ES-I3 (cell line): ENCODE results near the gene MPC1.
"Not testable (repeated sequence)": the region's sequence is repeated elsewhere in the genome, so short reads cannot be mapped to it uniquely, and the experiment has no call there.

Source experiments
- H3K36me3 ChIP-seq: 2 replicates; pipeline ENCODE4 v1.6.1; 2013; ENCODE audit warnings: mild to moderate bottlenecking, low read length, control low read depth, moderate library complexity; ENCODE audit not compliant: insufficient read depth
- H3K4me1 ChIP-seq: 2 replicates; pipeline ENCODE4 v1.6.1; 2013; ENCODE audit warnings: mild to moderate bottlenecking, control low read depth, low read length; ENCODE audit not compliant: insufficient read depth
- H3K9ac ChIP-seq: 2 replicates; pipeline ENCODE4 v1.6.1; 2013; ENCODE audit warnings: low read depth, mild to moderate bottlenecking, low read length, moderate library complexity
- H3K9me3 ChIP-seq: 2 replicates; pipeline ENCODE4 v1.6.1; 2013; ENCODE audit warnings: mild to moderate bottlenecking, low read length, moderate library complexity; ENCODE audit not compliant: control insufficient read depth, insufficient read depth

Gene MPC1

DNA sequence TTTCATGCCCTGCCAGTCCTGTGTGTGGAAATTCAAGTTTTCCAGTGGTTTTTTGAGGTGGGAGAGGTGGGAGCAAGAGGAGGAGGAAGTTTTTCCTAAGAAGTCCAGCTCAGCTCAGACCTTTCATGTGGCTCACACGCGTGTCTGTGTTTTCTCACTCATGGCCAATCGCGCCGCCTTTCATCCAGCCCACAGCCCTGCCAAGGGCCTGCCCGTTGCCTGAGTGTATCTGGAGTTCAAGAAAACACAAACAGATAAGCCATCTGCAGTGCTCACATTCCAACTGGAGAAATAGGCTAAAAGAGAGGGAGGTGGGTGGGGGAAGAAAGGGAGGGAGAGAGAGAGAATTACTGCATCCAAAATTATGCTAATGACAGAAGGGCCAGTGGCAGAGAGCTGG lies 12.6 kb upstream of the MPC1 start:
- H3K4me1 ChIP-seq, result no peaks in the 10 kb centered on the region; the same call in 1 of the 2 replicates
- no peak overlapping the region for H3K9ac ChIP-seq
- no peaks in the 10 kb centered on the region for H3K9me3 ChIP-seq
- H3K36me3 ChIP-seq, result no peaks in the 10 kb centered on the region

DNA sequence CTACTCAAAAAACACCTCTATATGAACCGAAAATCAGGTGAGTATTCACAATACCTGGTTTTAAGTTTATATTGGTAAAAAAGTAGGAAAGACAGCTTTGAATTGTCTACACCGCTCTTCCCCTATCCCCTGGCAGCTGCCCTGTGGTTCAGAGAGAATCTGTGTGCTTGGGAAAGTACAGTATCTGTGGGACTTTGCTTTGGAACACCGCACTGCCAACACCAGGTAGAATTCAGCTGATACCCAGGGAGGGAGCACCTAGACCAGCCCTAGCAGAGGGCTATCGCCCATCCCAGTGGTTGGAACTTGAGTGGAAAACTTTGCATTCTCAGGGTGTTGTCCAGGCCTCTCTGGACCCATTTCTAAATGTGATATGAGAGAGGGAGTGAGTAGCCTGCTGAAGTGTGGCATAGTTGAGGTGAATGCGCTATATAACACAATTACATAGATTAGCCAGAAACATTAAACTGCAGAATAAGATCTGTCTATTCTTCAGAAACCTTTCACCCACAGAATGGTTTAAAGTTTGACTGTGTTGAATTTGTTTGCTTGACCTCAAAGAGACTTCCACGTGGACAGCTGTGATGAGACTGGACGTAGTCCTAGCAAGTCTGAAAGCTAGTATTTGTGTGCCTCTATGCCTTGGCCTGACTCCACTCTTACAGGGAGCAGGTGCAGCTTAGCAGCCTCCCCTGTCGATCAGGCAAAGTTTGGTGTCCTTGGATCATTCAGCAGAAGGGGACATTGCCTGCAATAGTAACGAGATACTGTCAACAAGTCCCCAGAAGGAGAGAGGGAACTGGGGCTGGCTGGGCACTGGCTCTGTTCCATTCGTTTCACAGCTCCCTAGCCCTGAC lies 11.5 kb upstream of the MPC1 start:
- H3K4me1 ChIP-seq, result no peaks in the 10 kb centered on the region; the same call in 1 of the 2 replicates
- no peaks in the 10 kb centered on the region for H3K9me3 ChIP-seq
- no peaks in the 10 kb centered on the region for H3K36me3 ChIP-seq
- no peak overlapping the region for H3K9ac ChIP-seq

DNA sequence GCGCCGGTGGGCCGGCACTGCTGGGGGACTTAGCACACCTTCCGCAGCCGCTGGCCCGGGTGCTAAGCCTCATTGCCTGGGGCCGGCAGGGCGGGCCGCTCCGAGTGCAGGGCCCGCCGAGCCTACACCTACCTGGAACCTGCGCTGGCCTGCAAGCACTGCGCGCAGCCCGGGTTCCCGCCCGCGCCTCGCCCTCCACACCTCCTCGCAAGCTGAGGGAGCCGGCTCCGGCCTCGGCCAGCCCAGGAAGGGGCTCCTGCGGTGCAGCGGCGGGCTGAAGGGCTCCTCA lies 10.7 kb upstream of the MPC1 start:
- Histone ChIP-seq H3K4me1 (no peaks in the 10 kb centered on the region; the same call in 1 of the 2 replicates), H3K9me3 (no peaks in the 10 kb centered on the region), H3K36me3 (no peaks in the 10 kb centered on the region), H3K9ac (no peak overlapping the region)

GRCh38 chr6:166392755-166393534 lies 10.2 kb upstream of the MPC1 start:
- H3K9ac ChIP-seq, H3K36me3 ChIP-seq, H3K4me1 ChIP-seq, H3K9me3 ChIP-seq: not testable (repeated sequence)

- Histone ChIP-seq H3K9ac (no peak overlapping the region), H3K36me3 (no peaks in the 10 kb centered on the region), H3K4me1 (no peaks in the 10 kb centered on the region; the same call in 1 of the 2 replicates), H3K9me3 (no peaks in the 10 kb centered on the region)
Observed at GRCh38 chr6:166389119-166389518, 6.4 kb upstream of the MPC1 start.

DNA sequence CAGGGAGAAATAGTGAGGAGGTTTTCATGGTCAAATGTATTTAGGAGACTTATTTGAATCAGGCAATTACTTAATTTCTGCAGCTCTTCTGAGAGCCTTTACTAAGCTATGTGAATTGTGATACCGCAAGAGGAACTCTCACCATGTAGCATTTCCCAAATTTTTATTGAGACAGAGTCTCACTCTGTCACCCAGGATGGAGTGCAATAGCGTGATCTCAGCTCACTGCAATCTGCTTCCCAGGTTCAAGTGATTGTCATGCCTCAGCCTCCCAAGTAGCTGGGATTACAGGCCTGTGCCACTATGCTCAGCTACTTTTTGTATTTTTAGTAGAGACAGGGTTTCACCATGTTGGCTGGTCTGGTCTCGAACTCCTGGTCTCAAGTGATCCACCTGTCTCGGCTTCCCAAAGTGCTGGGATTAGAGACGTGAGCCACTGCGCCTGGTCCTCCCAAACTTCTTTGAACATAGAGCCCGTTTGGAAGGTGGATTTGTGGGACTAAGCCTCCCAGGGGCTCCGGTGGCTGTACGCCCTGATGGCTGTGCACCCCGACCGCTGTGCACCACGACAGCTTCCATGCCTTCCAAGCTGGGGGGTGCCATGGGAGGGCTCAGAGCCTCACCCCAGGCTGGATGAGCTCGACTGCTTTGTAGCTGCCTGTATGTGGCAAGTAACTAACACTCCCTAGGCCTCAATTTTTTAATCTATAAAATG lies 5.7 kb upstream of the MPC1 start:
- Histone ChIP-seq H3K9me3 (no peaks in the 10 kb centered on the region), H3K4me1 (no peaks in the 10 kb centered on the region; the same call in 1 of the 2 replicates), H3K9ac (no peak overlapping the region), H3K36me3 (no peaks in the 10 kb centered on the region)

GRCh38 chr6:166387642-166388289 lies 5.0 kb upstream of the MPC1 start:
- H3K36me3 ChIP-seq, result no peaks in the 10 kb centered on the region
- H3K4me1 ChIP-seq, result no peaks in the 10 kb centered on the region; the same call in 1 of the 2 replicates
- no peaks in the 10 kb centered on the region for H3K9me3 ChIP-seq
- no peak overlapping the region for H3K9ac ChIP-seq

DNA sequence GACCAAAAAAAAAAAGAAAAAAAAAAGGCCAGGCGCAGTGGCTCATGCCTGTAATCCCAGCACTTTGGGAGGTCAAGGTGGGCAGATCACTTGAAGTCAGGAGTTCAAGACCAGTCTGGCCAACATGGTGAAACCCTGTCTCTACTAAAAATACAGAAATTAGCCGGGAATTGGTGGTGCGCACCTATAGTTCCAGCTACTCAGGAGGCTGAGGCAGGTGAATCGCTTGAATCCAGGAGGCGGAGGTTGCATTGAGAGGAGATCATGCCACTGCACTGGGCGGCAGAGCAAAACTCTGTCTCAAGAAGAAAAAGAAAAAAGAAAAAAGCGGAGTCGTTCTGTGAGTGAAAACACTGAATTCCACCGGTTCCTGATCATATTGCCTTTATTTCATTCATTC lies 4.4 kb upstream of the MPC1 start:
- H3K9ac ChIP-seq, H3K36me3 ChIP-seq, H3K4me1 ChIP-seq, H3K9me3 ChIP-seq: not testable (repeated sequence)

- no peaks in the 10 kb centered on the region for H3K36me3 ChIP-seq
- H3K9ac ChIP-seq, result no peak overlapping the region
- H3K9me3 ChIP-seq, result no peaks in the 10 kb centered on the region
- no peaks in the 10 kb centered on the region; the same call in 1 of the 2 replicates for H3K4me1 ChIP-seq
Observed at GRCh38 chr6:166386111-166386510, 3.4 kb upstream of the MPC1 start.

- not testable (repeated sequence) for H3K4me1 ChIP-seq, H3K36me3 ChIP-seq, H3K9me3 ChIP-seq
- peak overlapping the region; percentile 94 for H3K9ac ChIP-seq
Observed at GRCh38 chr6:166383802-166384363, 1.1 kb upstream of the MPC1 start.

- peak overlapping the region; percentile 94 for H3K9ac ChIP-seq
Observed at GRCh38 chr6:166382500-166382932, 224 bp downstream of the MPC1 start.

GRCh38 chr6:166381733-166382499 lies 824 bp downstream of the MPC1 start:
- Histone ChIP-seq H3K9ac (peak overlapping the region; percentile 94), H3K4me1 (no peaks in the 10 kb centered on the region), H3K36me3 (no peaks in the 10 kb centered on the region), H3K9me3 (no peaks in the 10 kb centered on the region)

More at GRCh38 chr6:166382500-166382932, 224 bp downstream of the MPC1 start:
- Histone ChIP-seq H3K4me1 (no peaks in the 10 kb centered on the region), H3K36me3 (no peaks in the 10 kb centered on the region), H3K9me3 (no peaks in the 10 kb centered on the region)

DNA sequence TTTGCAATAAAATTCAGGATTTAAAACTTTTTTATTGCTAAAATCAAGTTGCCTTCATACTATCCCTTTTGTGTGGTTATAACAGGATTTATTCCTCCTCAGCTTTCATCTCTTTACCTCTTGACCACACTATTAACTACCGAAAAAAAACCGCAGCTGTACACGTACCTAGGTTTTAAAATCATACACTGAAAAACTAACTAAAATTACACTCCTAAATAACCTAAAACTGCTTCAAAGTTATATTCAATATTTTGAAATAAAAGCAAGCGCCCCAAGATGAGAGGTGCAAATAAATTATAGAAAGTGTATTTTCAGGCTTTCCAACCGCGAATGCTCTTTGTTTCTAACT lies 1.4 kb downstream of the MPC1 start:
- no peaks in the 10 kb centered on the region for H3K4me1 ChIP-seq
- no peaks in the 10 kb centered on the region for H3K36me3 ChIP-seq
- peak overlapping the region; percentile 94 for H3K9ac ChIP-seq
- H3K9me3 ChIP-seq, result no peaks in the 10 kb centered on the region
